ENCODE measurements around the gene DNAH17. TPM values are rescaled to one million over a fixed set of nuclear protein-coding genes. Genes with fewer than 3 reads are reported as not detected.

Gene DNAH17
- total RNA-seq, 2 donors from 2014 or later = not detected

GRCh38 chr17:78572239-78573205 lies 4.7 kb downstream of the DNAH17 start:
- Histone ChIP-seq H3K4me3 (no peak overlapping the region), H3K27ac (no peak overlapping the region), H3K4me1 (no peaks in the 10 kb centered on the region), H3K9me3 (no peaks in the 10 kb centered on the region), H3K36me3 (replicated peaks in 1 of 2; ENCODE audit: insufficient read depth in 1 of 2, low read depth in 2 of 2) (no peaks in the 10 kb centered on the region), H3K27me3 (no peaks in the 10 kb centered on the region)
- ATAC-seq (no peak), DNase-seq (no peak)
- 47 to 52% methylated on average over 10 to 20 of the region's 20 CpGs for WGBS, 2 donors
- TF ChIP-seq CTCF (IDR thresholded peaks at IDR 0.05) (no peak), POLR2A (IDR thresholded peaks at IDR 0.05) (no peak)
- intact Hi-C loops (cut with DNase I) = no loop called here

- DNase-seq (no peak), ATAC-seq (no peak)
- Histone ChIP-seq H3K27me3 (no peaks in the 10 kb centered on the region), H3K4me1 (no peaks in the 10 kb centered on the region), H3K9me3 (no peaks in the 10 kb centered on the region), H3K27ac (no peak overlapping the region), H3K4me3 (no peak overlapping the region), H3K36me3 (replicated peaks in 1 of 2; ENCODE audit: insufficient read depth in 1 of 2, low read depth in 2 of 2) (no peaks in the 10 kb centered on the region)
- 81 to 83% methylated on average over 7 to 13 of the region's 13 CpGs for WGBS, 2 donors
- intact Hi-C loops (cut with DNase I) = no loop called here
- TF ChIP-seq POLR2A (IDR thresholded peaks at IDR 0.05) = no peak
- TF ChIP-seq CTCF (IDR thresholded peaks at IDR 0.05) = no peak
These were observed 5.9 kb downstream of the DNAH17 start for GRCh38 chr17:78571329-78571728.

- H3K27ac ChIP-seq = no peak overlapping the region
- H3K36me3 ChIP-seq (replicated peaks in 1 of 2; ENCODE audit: insufficient read depth in 1 of 2, low read depth in 2 of 2) = no peaks in the 10 kb centered on the region
- no peaks in the 10 kb centered on the region for H3K4me1 ChIP-seq
- no peaks in the 10 kb centered on the region for H3K9me3 ChIP-seq
- H3K4me3 ChIP-seq = no peak overlapping the region
- WGBS, 2 donors = 55 to 59% methylated on average over 16 of the region's 16 CpGs
- ATAC-seq (no peak), DNase-seq (peak in 1 of 4 donors; percentile 35)
- H3K27me3 ChIP-seq = no peaks in the 10 kb centered on the region
- intact Hi-C loops (cut with DNase I) = no loop called here
- TF ChIP-seq POLR2A (IDR thresholded peaks at IDR 0.05) = no peak
- TF ChIP-seq CTCF (IDR thresholded peaks at IDR 0.05) = no peak
These were observed 8.6 kb downstream of the DNAH17 start for GRCh38 chr17:78568494-78569115.

- Histone ChIP-seq H3K27me3 (no peaks in the 10 kb centered on the region), H3K36me3 (replicated peaks in 1 of 2; ENCODE audit: insufficient read depth in 1 of 2, low read depth in 2 of 2) (no peaks in the 10 kb centered on the region), H3K4me1 (no peaks in the 10 kb centered on the region), H3K4me3 (no peak overlapping the region), H3K9me3 (no peaks in the 10 kb centered on the region), H3K27ac (no peak overlapping the region)
- TF ChIP-seq CTCF (IDR thresholded peaks at IDR 0.05) (no peak), POLR2A (IDR thresholded peaks at IDR 0.05) (no peak)
- ATAC-seq (no peak), DNase-seq (no peak)
- WGBS, 2 donors = 74 to 79% methylated on average over 8 to 11 of the region's 11 CpGs
- intact Hi-C loops (cut with DNase I) = no loop called here
These were observed 9.2 kb downstream of the DNAH17 start for GRCh38 chr17:78567991-78568390.
